GM19324 (cell line): ENCODE results near the gene PPDPF.
A peak's percentile ranks its signal among the peaks of the same experiment; 100 is the strongest.
"Not testable (repeated sequence)": the region's sequence is repeated elsewhere in the genome, so short reads cannot be mapped to it uniquely, and the experiment has no call there.

Experiments
- ATAC-seq: cut with Tn5 transposase; IDR thresholded peaks from one replicate; pipeline ENCODE4 v1.9.1; 2021; ENCODE audit warnings: mild to moderate bottlenecking, moderate library complexity; ENCODE audit not compliant: unreplicated experiment, low FRiP score

Gene PPDPF

DNA sequence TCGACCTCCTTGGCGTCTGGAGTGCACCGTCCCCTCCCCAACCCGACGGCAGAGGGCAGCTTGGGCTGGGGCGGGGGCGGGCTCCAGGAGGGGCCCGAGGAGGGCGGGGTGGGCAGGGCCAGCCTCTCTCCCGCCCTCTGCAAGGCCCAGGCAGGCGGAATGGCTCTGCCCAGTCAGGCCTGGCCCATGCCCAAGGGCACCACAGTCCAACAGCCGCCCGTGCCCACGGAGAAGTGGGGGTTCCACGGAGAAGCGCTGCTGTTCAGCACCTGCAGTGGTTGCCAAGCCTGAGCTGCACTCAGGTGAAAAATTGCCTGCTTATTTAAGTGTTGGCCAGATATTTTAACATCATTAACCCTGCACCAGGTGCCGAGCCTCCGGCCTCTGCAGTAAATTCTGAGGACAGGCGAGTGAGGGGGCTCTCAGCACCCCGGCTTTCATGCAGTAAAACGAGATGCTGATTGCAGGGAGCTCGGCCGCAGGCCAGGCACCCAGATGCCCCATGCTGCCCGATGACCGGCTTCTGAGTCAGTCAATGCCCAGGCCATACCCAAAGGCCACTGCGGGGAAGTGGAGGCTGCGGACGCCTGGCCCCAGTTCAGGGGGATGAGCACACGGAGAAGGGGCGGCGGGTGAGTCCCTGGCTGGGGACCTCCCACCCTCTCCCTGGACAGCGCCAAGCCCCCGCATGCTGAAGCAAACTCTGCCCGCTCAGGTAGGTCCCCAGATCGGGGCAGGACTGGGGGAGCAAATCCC is 27.3 kb downstream of the PPDPF start, which contains the start of gene SRMS:
SRMS (minus strand) TSS at position 25 of the 756 bp plus-strand sequence. CDS start 286 bp downstream, outside the sequence.
- no peak for ATAC-seq

DNA sequence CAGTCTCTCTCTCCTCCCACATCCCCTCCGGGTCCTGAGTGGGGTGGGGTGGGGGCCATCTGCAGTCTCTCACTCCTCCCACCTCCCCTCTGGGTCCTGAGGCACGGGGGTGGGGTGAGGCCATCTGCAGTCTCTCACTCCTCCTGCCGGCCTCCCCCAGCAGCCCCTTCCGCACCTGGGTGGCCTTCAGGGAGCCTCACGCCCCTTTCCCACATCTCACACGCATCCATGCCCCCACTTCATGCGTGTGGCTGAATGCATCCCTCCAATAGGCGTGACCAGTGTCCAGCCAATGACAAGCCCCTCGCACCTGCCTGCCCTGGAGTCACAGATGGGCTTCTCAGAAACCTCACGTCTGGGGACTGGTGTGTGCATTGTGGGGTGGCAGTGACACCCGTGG is 28.0 kb downstream of the PPDPF start:
- no peak for ATAC-seq

DNA sequence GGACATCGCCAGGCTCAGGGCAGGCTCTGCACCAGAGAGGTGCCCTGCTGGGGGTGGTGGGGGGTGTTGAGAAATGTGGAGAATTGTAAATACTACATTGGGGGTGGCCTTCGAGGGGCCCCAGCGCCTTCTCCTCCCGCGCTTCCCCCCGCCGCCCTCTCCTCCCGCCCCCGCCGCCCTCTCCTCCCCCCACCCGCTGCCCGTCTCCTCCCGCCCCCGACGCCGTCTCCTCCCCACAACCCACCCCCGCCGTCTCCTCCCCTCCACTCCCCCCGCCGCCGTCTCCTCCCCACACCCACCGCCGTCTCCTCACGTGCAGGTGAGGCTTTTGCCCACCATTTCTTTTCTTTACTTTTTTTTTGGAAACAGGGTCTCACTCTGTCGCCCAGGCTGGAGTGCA is 28.5 kb downstream of the PPDPF start:
- ATAC-seq = no peak

DNA sequence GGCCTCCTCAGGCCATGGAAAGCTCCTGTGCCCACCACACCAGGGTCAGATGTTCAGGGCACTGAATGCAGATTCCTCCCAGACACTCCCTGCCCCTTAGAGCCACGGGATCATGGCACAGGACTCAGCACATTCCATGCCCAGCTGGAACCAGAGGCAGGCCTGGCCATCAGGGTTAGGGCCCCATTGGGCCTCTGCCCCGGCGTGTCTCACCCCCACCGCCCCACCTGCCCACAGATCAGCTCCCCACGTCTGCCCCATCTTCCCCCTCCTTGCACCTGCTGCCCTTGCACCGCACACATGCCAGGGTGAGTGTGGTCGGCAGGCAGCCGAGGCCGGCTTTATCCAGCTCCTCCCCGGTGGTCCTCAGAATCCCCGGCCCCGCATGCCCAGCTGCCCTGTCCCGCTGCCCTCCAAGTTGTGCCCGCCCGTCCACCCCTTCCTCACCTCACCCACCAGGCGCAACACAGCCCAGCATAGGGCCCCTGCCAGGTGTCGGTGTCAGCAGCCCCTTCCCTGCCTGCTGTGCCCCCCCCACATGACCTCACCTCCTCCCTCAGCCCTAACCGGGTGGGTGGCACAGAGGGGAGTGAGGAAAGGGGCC is 29.2 kb downstream of the PPDPF start:
- ATAC-seq = no peak

DNA sequence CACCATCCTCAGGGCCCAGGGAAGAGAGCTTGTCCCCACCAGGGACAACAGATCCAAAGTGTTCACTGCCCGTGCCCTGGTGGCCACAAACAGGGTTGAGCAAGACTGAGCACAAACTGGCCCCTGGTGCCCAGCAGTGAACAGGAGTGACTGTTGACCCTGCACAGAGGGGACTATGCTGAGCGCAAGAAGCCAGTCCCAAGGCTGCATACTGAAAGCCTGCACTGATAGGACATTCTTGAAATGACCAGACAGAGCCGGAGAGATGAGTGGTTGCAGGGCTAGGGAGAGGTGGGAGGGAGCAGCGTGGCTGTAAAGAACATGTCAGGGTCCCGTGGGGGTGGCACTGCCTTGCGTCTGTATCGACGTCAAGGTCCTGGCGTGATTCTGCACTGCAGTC is 30.5 kb downstream of the PPDPF start:
- no peak for ATAC-seq

DNA sequence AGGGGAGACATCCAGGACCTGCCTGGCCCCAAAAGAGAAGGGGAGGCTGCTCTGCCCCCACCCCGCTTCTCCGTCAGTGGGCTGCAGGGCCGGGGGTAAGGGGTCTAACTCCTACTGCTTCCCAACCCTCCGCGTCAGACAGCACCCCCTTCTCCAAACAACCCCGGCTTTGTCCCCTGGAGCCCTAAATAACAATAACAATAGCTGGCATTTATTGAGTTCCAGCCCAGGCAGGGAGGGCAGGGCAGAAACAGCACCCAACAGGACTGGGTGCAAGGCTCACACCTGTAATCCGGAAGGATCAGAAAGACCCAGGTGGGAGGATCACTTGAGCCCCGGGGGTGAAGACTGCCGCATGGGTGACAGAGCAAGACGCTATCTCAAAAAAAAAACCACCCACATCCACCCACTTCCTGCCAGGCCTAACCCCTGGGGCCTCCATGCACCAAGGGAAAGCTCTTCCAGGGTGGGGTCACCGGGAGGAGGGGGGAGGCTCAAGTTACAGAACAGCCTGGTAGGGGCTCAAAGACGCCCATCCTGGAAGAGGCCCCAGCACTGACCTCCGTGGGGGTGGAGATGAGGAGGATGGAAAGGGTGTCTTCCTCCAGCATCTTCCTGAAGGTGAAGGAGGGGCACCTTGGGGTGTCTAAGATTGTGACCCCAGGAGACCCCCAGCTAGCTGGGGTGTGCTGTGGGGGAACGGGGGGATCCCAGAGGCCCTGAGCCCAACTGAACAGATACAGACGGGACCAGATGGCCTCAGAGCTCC is 32.1 kb downstream of the PPDPF start:
- ATAC-seq = peak; percentile 14

DNA sequence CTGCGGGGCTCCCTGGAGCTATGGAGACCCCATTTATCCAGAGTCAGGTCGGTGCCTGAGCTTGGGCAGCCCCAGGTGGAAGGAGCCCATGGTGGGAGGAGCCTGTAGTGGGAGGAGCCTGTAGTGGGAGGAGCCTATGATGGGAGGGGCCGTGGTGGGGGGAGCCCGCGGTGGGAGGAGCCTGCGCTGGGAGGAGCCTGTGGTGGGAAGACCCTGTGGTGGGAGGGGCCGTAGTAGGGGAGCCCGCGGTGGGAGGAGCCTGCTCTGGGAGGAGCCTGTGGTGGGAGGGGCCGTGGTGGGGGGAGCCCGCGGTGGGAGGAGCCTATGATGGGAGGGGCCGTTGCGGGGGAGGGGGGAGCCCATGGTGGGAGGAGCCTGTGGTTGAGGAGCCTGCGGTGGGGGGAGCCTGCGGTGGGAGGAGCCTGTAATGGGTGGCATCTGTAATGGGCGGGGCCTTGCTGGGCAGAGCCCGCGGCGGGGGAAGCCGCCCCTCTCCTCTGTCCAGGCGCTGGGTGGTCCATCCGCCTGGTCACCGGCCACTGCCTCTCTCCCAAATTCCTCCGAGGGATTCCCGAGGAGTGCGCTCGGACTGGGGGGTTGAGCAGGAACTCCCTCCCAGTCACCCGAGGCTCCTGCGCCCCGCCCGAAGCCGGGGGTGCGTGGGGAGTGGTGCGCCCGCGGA is 32.8 kb downstream of the PPDPF start:
- peak; percentile 48 for ATAC-seq

DNA sequence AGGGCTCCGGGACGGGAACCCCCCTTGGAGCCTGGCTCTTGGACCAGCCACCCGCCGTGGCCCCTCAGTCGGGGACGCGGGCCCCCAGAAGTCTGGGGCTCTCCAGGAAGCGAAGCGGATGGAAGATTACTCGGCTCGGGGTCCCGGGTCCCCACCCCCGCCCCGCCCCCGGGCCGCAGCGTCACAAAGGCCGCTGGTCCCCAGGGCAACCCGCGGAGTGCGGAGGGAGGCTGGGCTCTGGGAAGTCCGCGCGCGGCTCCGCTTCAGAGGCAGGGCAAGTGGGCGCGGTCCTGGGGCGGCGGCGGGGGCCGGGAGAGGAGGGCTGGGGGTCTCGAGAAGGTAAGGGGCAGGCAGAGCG is 33.3 kb downstream of the PPDPF start, which contains the start of gene FNDC11:
FNDC11 (plus strand) TSS at position 227 of the 358 bp plus-strand sequence. CDS start 1,505 bp downstream, outside the sequence.
- peak; percentile 14 for ATAC-seq

DNA sequence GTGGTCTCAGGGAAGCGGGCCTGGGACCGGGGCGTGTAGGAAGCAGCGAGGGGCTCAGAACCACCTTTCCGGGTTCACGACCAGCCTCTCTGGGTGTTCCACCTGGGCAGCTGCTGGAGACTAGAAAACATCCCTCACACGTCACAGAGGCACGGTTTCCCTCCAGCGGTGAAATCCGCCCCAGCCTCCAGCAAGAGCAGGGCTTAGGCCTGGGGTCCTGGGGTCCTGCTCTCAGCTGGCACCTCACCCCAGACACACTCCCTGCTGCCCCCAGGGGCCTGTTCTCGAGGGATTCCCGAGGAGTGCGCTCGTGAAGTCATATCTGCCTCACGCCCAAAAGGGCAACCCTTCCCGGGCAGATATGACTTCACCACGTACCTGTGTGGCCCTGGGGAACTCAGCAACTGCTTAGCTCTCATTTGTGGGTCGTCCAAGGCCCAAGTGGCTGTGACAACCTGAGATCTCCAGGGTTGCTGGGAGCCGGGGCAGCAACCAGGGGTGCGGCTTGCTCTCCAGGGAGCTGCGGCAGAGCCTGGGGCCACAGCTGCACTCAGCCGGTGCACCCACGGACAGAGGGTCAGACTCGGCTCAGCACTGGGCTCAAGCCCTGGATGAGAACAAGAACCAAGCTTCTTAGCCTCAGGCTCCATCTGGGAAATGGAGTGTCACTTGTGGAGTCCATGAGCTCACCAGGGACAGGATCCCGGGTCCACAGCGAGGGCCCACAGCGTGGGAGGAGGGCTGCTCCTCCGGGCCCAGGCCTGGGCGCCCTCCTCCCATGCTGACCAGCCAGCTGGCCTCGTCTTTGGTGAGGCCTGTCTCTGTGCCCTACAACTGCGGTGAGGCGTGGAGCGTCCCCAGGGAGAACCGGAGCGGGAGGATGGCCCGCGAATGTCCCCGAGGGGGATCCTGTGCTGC is 34.1 kb downstream of the PPDPF start:
- ATAC-seq = no peak

DNA sequence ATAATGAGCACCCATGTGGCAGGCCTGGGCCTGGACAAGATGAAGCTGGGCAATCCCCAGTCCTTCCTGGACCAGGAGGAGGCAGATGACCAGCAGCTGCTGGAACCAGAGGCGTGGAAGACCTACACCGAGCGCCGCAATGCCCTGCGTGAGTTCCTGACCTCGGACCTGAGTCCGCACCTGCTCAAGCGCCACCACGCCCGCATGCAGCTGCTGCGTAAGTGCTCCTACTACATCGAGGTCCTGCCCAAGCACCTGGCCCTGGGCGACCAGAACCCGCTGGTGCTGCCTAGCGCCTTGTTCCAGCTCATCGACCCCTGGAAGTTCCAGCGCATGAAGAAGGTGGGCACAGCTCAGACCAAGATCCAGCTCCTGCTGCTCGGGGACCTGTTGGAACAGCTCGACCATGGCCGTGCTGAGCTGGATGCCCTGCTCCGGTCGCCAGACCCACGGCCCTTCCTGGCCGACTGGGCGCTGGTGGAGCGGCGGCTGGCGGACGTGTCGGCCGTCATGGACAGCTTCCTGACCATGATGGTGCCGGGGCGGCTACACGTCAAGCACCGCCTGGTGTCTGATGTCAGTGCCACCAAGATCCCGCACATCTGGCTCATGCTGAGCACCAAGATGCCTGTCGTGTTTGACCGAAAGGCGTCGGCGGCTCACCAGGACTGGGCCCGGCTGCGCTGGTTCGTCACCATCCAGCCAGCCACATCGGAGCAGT is 35.3 kb downstream of the PPDPF start:
- ATAC-seq = no peak

DNA sequence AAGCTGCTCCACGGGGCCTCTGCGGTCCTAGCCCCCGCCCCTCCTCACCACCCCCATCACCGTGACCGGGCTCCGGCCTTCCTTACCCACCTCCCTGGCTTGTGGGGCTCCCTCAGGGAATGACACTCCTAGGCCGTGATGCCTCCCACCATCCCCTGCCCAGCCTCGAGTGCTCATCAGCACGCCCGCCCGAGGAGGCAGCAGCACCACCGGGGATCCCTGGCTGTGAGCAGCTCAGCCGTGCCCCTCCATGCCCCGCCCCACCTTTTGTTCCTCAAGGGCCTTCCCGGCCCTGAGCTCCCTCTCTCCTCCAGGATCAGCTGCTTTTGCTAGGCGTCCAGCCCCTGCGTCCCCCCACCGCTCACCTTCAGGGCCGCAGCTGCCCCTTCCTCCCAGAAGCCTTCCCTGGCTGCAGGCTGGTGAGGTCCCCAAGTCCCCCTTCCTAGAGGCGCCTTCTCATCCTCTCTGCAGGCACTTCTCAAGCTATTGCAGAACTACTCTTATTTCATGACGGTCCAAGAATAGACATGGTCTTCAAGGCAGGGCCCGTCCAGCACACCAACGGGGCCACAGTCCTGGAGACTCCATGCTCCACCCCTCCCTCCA is 36.4 kb downstream of the PPDPF start:
- no peak for ATAC-seq

DNA sequence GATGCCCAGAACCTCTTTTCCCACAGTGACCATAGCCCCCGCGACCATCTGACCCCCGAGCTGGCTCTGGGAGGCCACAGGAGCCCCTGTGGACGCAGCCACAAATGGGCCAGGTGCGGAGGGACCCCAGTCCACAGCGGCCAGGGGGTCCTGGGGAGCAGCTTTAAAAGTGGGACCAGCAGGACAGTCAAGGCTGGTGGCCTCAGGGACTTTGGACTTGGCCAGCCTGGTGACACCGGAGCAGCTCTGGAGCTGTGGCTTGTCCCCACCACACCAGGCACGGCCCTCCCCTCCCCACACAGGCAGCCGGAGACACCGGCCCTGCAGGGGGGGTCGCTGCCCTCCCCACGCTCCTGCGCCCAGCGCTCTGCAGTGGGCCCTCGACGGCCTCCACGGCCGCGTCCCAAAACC is 36.9 kb downstream of the PPDPF start:
- no peak for ATAC-seq

DNA sequence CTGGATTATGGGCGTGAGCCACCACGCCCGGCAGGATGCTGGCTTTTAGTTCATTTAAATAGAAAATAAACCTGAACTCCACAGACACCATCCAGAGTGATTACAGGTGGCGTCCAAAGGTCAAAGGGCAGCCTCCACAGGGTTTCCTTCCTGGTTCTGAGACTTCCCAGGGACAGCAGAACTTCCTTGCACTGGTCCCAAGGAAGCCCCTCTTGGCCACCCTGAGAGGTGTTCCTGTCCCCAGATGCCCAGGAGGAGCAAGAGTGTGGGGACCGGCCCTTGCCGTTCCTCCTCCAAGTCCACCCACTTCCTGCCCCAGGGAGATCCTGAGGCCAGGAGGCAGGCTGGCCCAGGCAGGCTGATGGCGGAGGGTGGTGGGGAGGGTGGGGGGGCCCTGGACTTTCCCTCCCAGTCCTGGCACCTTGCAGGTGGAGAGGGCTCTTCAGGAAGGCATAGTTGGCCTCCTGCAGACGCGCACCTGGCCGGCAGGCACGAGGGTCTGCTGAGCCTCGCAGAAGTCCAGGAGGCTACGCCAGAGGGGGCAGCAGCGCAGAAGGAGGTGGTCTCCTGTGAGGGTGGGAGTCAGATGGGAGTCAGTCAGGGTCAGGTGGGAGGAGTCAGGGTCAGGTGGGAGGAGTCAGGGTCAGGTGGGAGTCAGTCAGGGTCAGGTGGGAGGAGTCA is 38.4 kb downstream of the PPDPF start:
- ATAC-seq = no peak

DNA sequence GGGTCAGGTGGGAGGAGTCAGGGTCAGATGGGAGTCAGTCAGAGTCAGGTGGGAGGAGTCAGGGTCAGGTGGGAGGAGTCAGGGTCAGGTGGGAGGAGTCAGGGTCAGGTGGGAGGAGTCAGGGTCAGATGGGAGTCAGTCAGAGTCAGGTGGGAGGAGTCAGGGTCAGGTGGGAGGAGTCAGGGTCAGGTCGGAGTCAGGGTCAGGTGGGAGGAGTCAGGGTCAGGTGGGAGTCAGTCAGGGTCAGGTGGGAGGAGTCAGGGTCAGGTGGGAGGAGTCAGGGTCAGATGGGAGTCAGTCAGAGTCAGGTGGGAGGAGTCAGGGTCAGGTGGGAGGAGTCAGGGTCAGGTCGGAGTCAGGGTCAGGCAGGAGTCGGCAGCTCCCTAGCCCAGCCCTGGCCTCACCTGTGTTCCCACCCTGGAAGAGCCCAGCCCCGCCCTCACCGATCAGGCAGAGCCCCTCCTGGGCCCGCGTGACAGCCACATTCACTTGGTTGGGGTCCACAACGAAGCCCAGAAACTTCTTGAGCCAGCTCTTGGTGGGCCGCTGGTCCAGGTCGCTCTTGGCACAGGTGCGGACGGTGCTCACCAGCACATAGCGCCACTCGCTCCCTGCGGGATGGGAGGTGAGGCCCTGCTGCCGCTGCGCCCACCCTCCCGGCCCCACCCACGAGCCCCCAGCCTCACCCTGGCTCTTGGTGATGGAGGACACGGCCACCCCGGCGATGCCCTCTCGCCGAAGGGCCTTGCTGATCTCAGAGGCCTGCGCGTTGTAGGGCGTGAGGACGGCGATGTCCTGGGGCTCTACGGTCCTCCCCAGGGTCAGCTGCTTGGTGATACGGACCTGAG is 39.1 kb downstream of the PPDPF start:
- ATAC-seq = not testable (repeated sequence)

DNA sequence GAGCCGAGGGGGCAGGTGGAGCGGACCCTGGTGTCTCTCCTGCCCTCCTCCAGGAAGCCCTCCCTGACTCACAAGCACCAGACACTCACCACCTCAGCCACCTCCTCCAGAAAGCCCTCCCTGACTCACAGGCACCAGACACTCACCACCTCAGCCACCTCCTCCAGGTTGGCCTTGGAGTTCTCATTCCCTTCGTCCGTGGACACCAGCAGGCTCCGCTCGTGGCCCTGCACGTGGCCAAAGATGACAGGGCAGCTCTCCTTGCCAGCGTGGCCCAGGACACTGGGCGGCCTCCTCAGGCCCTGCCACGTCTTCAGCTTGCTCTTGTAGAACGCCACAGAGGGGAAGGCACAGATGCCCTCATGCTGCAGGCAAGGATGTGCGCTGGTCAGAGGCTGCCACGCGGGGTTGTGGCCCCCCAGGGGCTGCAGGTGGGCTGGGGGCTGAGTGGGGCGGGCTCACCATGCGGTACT is 39.8 kb downstream of the PPDPF start:
- ATAC-seq = no peak

DNA sequence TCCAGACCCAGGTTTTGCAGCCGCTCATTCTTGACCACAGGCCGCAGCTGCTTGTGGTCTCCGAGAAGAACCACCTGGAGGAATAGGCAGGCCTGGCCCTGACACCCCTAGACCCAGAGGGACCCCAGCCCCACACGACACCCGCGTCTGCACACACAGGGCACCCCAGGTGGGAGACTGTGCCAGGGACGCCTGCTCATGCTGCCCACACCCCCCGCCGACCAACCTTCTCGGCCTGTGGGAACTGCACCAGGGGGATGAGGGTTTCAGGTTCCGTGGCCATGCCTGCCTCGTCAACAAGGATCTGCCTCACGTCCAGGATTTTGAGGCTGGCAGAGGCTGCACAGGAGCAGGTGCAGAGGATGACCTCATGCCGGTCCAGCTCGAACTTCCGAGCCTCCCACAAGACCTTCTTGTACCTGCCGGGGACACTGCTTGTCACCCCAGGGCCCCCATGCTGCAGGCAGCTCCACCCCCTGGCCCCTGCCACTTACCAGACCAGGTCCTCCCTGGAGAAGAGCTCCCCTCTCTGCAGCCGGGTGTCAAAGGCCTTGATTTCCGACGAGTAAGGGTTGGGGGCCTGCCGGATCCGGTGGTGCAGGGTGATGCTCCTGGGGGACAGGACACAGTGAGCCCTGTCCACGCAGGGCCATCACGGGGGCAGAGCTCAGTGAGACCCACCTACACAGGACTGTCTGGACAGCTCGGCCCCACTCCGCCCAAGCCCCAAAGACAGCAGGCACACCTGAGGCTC is 40.5 kb downstream of the PPDPF start:
- no peak for ATAC-seq
